Stimulated activated naive CD8-positive, alpha-beta T cell treated with anti-CD3 and anti-CD28 coated beads, Interleukin-15, Interleukin-2, amounts not matched to agents 100 ng/mL and 50 ng/mL, for 24 hours (primary cell): ENCODE data around the gene MAGI2.

Experiments used
- H3K27ac Mint-ChIP-seq: one replicate; pipeline ENCODE4 v1.8.0; 2021; ENCODE audit warnings: mild to moderate bottlenecking, mixed read lengths
- H3K27me3 Mint-ChIP-seq: one replicate; pipeline ENCODE4 v1.8.0; 2021; ENCODE audit warnings: mixed read lengths
- H3K36me3 Mint-ChIP-seq: one replicate; pipeline ENCODE4 v1.8.0; 2021; ENCODE audit warnings: low read depth, mixed read lengths
- H3K4me1 Mint-ChIP-seq: one replicate; pipeline ENCODE4 v1.8.0; 2021; ENCODE audit warnings: low read depth, mixed read lengths
- H3K4me3 Mint-ChIP-seq: one replicate; pipeline ENCODE4 v1.8.0; 2021; ENCODE audit warnings: mild to moderate bottlenecking, mixed read lengths
- H3K9me3 Mint-ChIP-seq: one replicate; pipeline ENCODE4 v1.8.0; 2021; ENCODE audit warnings: mixed read lengths

Gene MAGI2

GRCh38 chr7:78218051-78218450 lies 1235.4 kb downstream of the MAGI2 start:
- Mint-ChIP-seq H3K4me3 (no peak overlapping the region), H3K36me3 (no peaks in the 10 kb centered on the region), H3K27me3 (no peaks in the 10 kb centered on the region), H3K27ac (no peak overlapping the region), H3K9me3 (no peaks in the 10 kb centered on the region), H3K4me1 (no peaks in the 10 kb centered on the region)

- Mint-ChIP-seq H3K27me3 (no peaks in the 10 kb centered on the region), H3K9me3 (no peaks in the 10 kb centered on the region), H3K4me1 (no peaks in the 10 kb centered on the region), H3K4me3 (no peak overlapping the region), H3K36me3 (no peaks in the 10 kb centered on the region), H3K27ac (no peak overlapping the region)
Measured at GRCh38 chr7:78215199-78215598, 1238.3 kb downstream of the MAGI2 start.

GRCh38 chr7:78213402-78213801 lies 1240.1 kb downstream of the MAGI2 start:
- peaks cover 5% of the 10 kb centered on the region for H3K9me3 Mint-ChIP-seq
- H3K27ac Mint-ChIP-seq: no peak overlapping the region
- H3K27me3 Mint-ChIP-seq: no peaks in the 10 kb centered on the region
- no peak overlapping the region for H3K4me3 Mint-ChIP-seq
- no peaks in the 10 kb centered on the region for H3K36me3 Mint-ChIP-seq
- no peaks in the 10 kb centered on the region for H3K4me1 Mint-ChIP-seq

GRCh38 chr7:78212476-78213060 lies 1240.9 kb downstream of the MAGI2 start:
- Mint-ChIP-seq H3K4me1 (no peaks in the 10 kb centered on the region), H3K27me3 (no peaks in the 10 kb centered on the region), H3K27ac (no peak overlapping the region), H3K4me3 (no peak overlapping the region), H3K36me3 (no peaks in the 10 kb centered on the region), H3K9me3 (peaks cover 9% of the 10 kb centered on the region)

GRCh38 chr7:78207269-78207668 lies 1246.2 kb downstream of the MAGI2 start:
- no peak overlapping the region for H3K27ac Mint-ChIP-seq
- H3K27me3 Mint-ChIP-seq: no peaks in the 10 kb centered on the region
- H3K4me3 Mint-ChIP-seq: no peak overlapping the region
- H3K4me1 Mint-ChIP-seq: no peaks in the 10 kb centered on the region
- H3K36me3 Mint-ChIP-seq: no peaks in the 10 kb centered on the region
- H3K9me3 Mint-ChIP-seq: peaks cover 9% of the 10 kb centered on the region

- H3K4me1 Mint-ChIP-seq: no peaks in the 10 kb centered on the region
- H3K27me3 Mint-ChIP-seq: no peaks in the 10 kb centered on the region
- H3K27ac Mint-ChIP-seq: no peak overlapping the region
- no peaks in the 10 kb centered on the region for H3K36me3 Mint-ChIP-seq
- no peak overlapping the region for H3K4me3 Mint-ChIP-seq
- H3K9me3 Mint-ChIP-seq: peaks cover 9% of the 10 kb centered on the region
Measured at GRCh38 chr7:78206769-78207168, 1246.7 kb downstream of the MAGI2 start.

GRCh38 chr7:78203042-78203720 lies 1250.3 kb downstream of the MAGI2 start:
- H3K4me1 Mint-ChIP-seq: no peaks in the 10 kb centered on the region

GRCh38 chr7:78198756-78199155 lies 1254.7 kb downstream of the MAGI2 start:
- Mint-ChIP-seq H3K4me3 (no peak overlapping the region), H3K9me3 (no peaks in the 10 kb centered on the region), H3K4me1 (no peaks in the 10 kb centered on the region), H3K27me3 (no peaks in the 10 kb centered on the region), H3K27ac (no peak overlapping the region), H3K36me3 (no peaks in the 10 kb centered on the region)

More at GRCh38 chr7:78203042-78203720, 1250.3 kb downstream of the MAGI2 start:
- no peaks in the 10 kb centered on the region for H3K27me3 Mint-ChIP-seq
- H3K9me3 Mint-ChIP-seq: peaks cover 1% of the 10 kb centered on the region
- no peaks in the 10 kb centered on the region for H3K36me3 Mint-ChIP-seq
- H3K27ac Mint-ChIP-seq: no peak overlapping the region
- H3K4me3 Mint-ChIP-seq: no peak overlapping the region

- Mint-ChIP-seq H3K9me3 (no peaks in the 10 kb centered on the region), H3K27me3 (no peaks in the 10 kb centered on the region), H3K4me3 (no peak overlapping the region), H3K27ac (no peak overlapping the region), H3K36me3 (no peaks in the 10 kb centered on the region), H3K4me1 (no peaks in the 10 kb centered on the region)
Measured at GRCh38 chr7:78197447-78197846, 1256.0 kb downstream of the MAGI2 start.

- Mint-ChIP-seq H3K9me3 (no peaks in the 10 kb centered on the region), H3K4me1 (no peaks in the 10 kb centered on the region), H3K4me3 (no peak overlapping the region), H3K36me3 (no peaks in the 10 kb centered on the region), H3K27ac (no peak overlapping the region), H3K27me3 (peaks cover 3% of the 10 kb centered on the region)
Measured at GRCh38 chr7:78195281-78195680, 1258.2 kb downstream of the MAGI2 start.

- Mint-ChIP-seq H3K4me1 (no peaks in the 10 kb centered on the region), H3K27ac (no peak overlapping the region), H3K9me3 (no peaks in the 10 kb centered on the region), H3K27me3 (peaks cover 3% of the 10 kb centered on the region), H3K4me3 (no peak overlapping the region), H3K36me3 (no peaks in the 10 kb centered on the region)
Measured at GRCh38 chr7:78194611-78195010, 1258.9 kb downstream of the MAGI2 start.

GRCh38 chr7:78191475-78192079 lies 1261.9 kb downstream of the MAGI2 start:
- Mint-ChIP-seq H3K27me3 (peaks cover 3% of the 10 kb centered on the region), H3K4me1 (no peaks in the 10 kb centered on the region), H3K4me3 (no peak overlapping the region), H3K36me3 (no peaks in the 10 kb centered on the region), H3K9me3 (no peaks in the 10 kb centered on the region), H3K27ac (no peak overlapping the region)

- H3K4me1 Mint-ChIP-seq: no peaks in the 10 kb centered on the region
- H3K36me3 Mint-ChIP-seq: no peaks in the 10 kb centered on the region
- H3K27ac Mint-ChIP-seq: no peak overlapping the region
- H3K4me3 Mint-ChIP-seq: no peak overlapping the region
- peaks cover 6% of the 10 kb centered on the region for H3K27me3 Mint-ChIP-seq
- no peaks in the 10 kb centered on the region for H3K9me3 Mint-ChIP-seq
Measured at GRCh38 chr7:78189762-78190161, 1263.7 kb downstream of the MAGI2 start.

- Mint-ChIP-seq H3K27me3 (peaks cover 8% of the 10 kb centered on the region), H3K9me3 (no peaks in the 10 kb centered on the region), H3K36me3 (no peaks in the 10 kb centered on the region), H3K4me3 (no peak overlapping the region), H3K27ac (no peak overlapping the region), H3K4me1 (no peaks in the 10 kb centered on the region)
Measured at GRCh38 chr7:78185149-78185745, 1268.2 kb downstream of the MAGI2 start.

GRCh38 chr7:78184299-78184698 lies 1269.2 kb downstream of the MAGI2 start:
- H3K27ac Mint-ChIP-seq: no peak overlapping the region

More at GRCh38 chr7:78184299-78184698, 1269.2 kb downstream of the MAGI2 start:
- Mint-ChIP-seq H3K4me3 (no peak overlapping the region), H3K4me1 (no peaks in the 10 kb centered on the region), H3K9me3 (no peaks in the 10 kb centered on the region), H3K27me3 (peaks cover 8% of the 10 kb centered on the region), H3K36me3 (no peaks in the 10 kb centered on the region)
